NCI-H446 (cell line): ENCODE measurements around the gene SLC7A10.

ENCODE experiments used
- DNase-seq, 2 experiments: peaks; one replicate each; lab custom pipeline; 2025; lab: John Stamatoyannopoulos, UW

SLC7A10 gene

GRCh38 chr19:33225458-33225926 is at the start of gene SLC7A10:
Gene SLC7A10, minus strand, starts transcription at chr19:33225850. Its CDS starts 147 bp downstream, at chr19:33225703.
- DNase-seq, result no peak

GRCh38 chr19:33274663-33275558 is 49.3 kb upstream of the SLC7A10 start:
- DNase-seq, result no peak

- no peak for DNase-seq
Observed at GRCh38 chr19:33273881-33274662, 48.4 kb upstream of the SLC7A10 start.

- no peak for DNase-seq
Observed at GRCh38 chr19:33273065-33273736, 47.6 kb upstream of the SLC7A10 start.

- DNase-seq, result no peak
Observed at GRCh38 chr19:33271246-33272021, 45.8 kb upstream of the SLC7A10 start.

- no peak for DNase-seq
Observed at GRCh38 chr19:33270769-33271168, 45.1 kb upstream of the SLC7A10 start.

- no peak for DNase-seq
Observed at GRCh38 chr19:33269016-33269415, 43.4 kb upstream of the SLC7A10 start.

- no peak for DNase-seq
Observed at GRCh38 chr19:33268162-33268991, 42.7 kb upstream of the SLC7A10 start.

GRCh38 chr19:33267706-33268105 is 42.1 kb upstream of the SLC7A10 start:
- DNase-seq, result no peak

- DNase-seq, result no peak
Observed at GRCh38 chr19:33266974-33267484, 41.4 kb upstream of the SLC7A10 start.

- DNase-seq, result no peak
Observed at GRCh38 chr19:33264881-33265445, 39.3 kb upstream of the SLC7A10 start.

- no peak for DNase-seq
Observed at GRCh38 chr19:33263325-33264023, 37.8 kb upstream of the SLC7A10 start.

GRCh38 chr19:33261511-33262189 is 36.0 kb upstream of the SLC7A10 start:
- no peak for DNase-seq

GRCh38 chr19:33260628-33261418 is 35.2 kb upstream of the SLC7A10 start:
- DNase-seq, result no peak

- DNase-seq, result no peak
Observed at GRCh38 chr19:33259539-33259938, 33.9 kb upstream of the SLC7A10 start.

GRCh38 chr19:33257828-33258227 is 32.2 kb upstream of the SLC7A10 start:
- no peak for DNase-seq

- no peak for DNase-seq
Observed at GRCh38 chr19:33256261-33256660, 30.6 kb upstream of the SLC7A10 start.

- no peak for DNase-seq
Observed at GRCh38 chr19:33255781-33256180, 30.1 kb upstream of the SLC7A10 start.
